Lower leg skin (tissue), 4 donors: ENCODE data around the gene SHC3. TPM values are rescaled to one million over a fixed set of nuclear protein-coding genes. Genes with fewer than 3 reads are reported as not detected.

Experiments
- DNase-seq, 2 donors: peaks; one replicate each; pipeline ENCODE4 v3.0.0-alpha.2; 2019; ENCODE audit warnings: low spot score in 2 of 2
- H3K4me3 ChIP-seq: fragments of 200-600 bp; sonication (generic); 2 replicates; pipeline ENCODE4 v1.5.1; 2017; ENCODE audit warnings: mild to moderate bottlenecking, low read depth; ENCODE audit not compliant: poor library complexity, severe bottlenecking
- POLR2A ChIP-seq, 2 donors: fragments of 450-650 bp; IDR thresholded peaks; one replicate each; pipeline ENCODE4 v1.6.1; 2016 to 2017; ENCODE audit warnings: antibody characterized with exemption in 2 of 2, mild to moderate bottlenecking in 1 of 2, moderate library complexity in 1 of 2
- WGBS, 2 donors: methylation state at CpG; one replicate each; pipeline ENCODE4 v1.1.5; 2018; 5-methylcytosine and 5-hydroxymethylcytosine counted together
- intact Hi-C: fragments of 100-400 bp; cut with DNase I; formaldehyde crosslinking; loops from one replicate; pipeline ENCODE4 v1.15.0; 2023; ENCODE audit warnings: low total_unique reads
- total RNA-seq, 4 donors: library from RNA; depleted of rRNA; stranded (reverse); fragments of >200 nt; gene quantifications; one replicate each; pipeline ENCODE4 v1.1.0, GENCODE V29; 2016
- TF ChIP-seq, protein P1 (sequence below), 3 donors: fragments of 450-650 bp; IDR thresholded peaks; one replicate each; pipeline ENCODE4 v1.5.1; 2016; ENCODE audit warnings: antibody characterized with exemption in 3 of 3, mild to moderate bottlenecking in 3 of 3, moderate library complexity in 2 of 3

The SHC3 gene
- total RNA-seq, 4 donors from 2014 or later: 0.49 to 3.7 (median 1.7) TPM

GRCh38 chr9:89207026-89207425, 28.4 kb upstream of the SHC3 start:
- 78 to 80% methylated on average over 4 of the region's 4 CpGs for WGBS, 2 donors
- H3K4me3 ChIP-seq: no peak overlapping the region
- DNase-seq: no peak
- intact Hi-C loops: no loop called here
- TF ChIP-seq, protein P1, sequence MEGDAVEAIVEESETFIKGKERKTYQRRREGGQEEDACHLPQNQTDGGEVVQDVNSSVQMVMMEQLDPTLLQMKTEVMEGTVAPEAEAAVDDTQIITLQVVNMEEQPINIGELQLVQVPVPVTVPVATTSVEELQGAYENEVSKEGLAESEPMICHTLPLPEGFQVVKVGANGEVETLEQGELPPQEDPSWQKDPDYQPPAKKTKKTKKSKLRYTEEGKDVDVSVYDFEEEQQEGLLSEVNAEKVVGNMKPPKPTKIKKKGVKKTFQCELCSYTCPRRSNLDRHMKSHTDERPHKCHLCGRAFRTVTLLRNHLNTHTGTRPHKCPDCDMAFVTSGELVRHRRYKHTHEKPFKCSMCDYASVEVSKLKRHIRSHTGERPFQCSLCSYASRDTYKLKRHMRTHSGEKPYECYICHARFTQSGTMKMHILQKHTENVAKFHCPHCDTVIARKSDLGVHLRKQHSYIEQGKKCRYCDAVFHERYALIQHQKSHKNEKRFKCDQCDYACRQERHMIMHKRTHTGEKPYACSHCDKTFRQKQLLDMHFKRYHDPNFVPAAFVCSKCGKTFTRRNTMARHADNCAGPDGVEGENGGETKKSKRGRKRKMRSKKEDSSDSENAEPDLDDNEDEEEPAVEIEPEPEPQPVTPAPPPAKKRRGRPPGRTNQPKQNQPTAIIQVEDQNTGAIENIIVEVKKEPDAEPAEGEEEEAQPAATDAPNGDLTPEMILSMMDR (IDR thresholded peaks at IDR 0.05): no peak
- TF ChIP-seq POLR2A (IDR thresholded peaks at IDR 0.05): no peak

DNA sequence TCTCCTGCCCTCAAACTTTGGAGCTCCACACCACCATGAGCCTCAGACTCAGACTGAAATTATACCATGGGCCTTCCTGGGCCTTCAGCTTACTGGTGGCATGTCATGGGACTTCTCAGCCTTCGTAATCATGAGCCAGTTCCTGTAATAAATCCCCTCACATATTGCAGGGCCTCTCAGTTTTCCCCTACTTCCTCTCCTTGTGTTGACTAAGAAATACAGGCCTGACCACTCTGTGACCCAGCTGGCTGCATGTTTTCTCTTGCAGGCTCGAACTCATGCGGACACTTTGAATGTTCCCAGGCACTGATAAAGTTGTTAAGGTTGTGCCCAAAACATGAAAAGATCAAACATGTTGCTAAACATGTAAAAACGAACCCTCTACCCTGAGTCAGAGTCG, 26.2 kb upstream of the SHC3 start:
- TF ChIP-seq POLR2A (IDR thresholded peaks at IDR 0.05): no peak
- TF ChIP-seq, protein P1 (IDR thresholded peaks at IDR 0.05): no peak
- intact Hi-C loops: no loop called here
- WGBS, 2 donors: 58 to 59% methylated on average over 5 of the region's 5 CpGs
- no peak overlapping the region for H3K4me3 ChIP-seq
- DNase-seq: no peak

GRCh38 chr9:89195131-89195797, 16.6 kb upstream of the SHC3 start:
- intact Hi-C loops: no loop called here
- DNase-seq: no peak
- TF ChIP-seq, protein P1 (IDR thresholded peaks at IDR 0.05): no peak
- TF ChIP-seq POLR2A (IDR thresholded peaks at IDR 0.05): no peak
- H3K4me3 ChIP-seq: no peak overlapping the region
- 71 to 73% methylated on average over 5 of the region's 5 CpGs for WGBS, 2 donors

DNA sequence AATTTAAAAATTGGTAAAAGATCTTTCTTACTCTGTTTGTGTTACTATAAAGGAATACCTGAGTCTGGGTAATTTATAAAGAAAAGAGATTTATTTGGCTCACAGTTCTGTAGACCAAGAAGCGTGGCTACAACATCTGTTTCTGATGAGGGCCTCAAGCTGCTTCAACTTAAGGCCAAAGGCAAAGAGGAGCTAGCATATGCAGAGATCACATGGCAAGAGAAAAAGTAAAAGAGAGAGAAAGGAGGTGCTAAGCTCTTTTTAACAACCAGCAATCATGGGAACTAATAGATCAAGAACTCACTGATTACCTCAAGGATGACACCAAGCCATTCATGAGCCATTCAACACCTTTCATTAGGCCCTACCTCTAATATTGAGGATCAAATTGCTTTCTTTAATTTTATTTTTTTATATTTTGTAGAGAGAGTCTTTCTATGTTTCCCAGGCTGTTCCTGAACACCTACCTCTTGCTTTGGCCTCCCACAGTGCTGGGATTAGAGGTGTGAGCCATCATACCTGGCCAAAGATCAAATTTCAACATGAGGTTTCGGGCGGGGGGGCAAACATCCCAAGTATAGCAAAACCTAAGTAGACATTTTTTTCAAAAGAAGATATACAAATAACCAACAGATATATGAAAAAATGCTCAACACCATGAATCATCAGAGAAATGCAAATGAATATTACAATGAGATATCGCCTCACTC, 16.0 kb upstream of the SHC3 start:
- no peak for DNase-seq
- intact Hi-C loops: no loop called here
- H3K4me3 ChIP-seq: no peak overlapping the region
- WGBS, 2 donors: 76 to 77% methylated on average over 4 of the region's 4 CpGs
- TF ChIP-seq POLR2A (IDR thresholded peaks at IDR 0.05): no peak
- TF ChIP-seq, protein P1 (IDR thresholded peaks at IDR 0.05): no peak

GRCh38 chr9:89191004-89191403, 12.4 kb upstream of the SHC3 start:
- DNase-seq: no peak
- intact Hi-C loops: no loop called here
- H3K4me3 ChIP-seq: no peak overlapping the region
- TF ChIP-seq, protein P1 (IDR thresholded peaks at IDR 0.05): no peak
- no peak for TF ChIP-seq POLR2A (IDR thresholded peaks at IDR 0.05)
